GM21528 (cell line): ENCODE measurements around the gene SRPX.

ENCODE experiments used
- ATAC-seq: cut with Tn5 transposase; IDR thresholded peaks from one replicate; pipeline ENCODE4 v1.9.1; 2021; ENCODE audit warnings: mild to moderate bottlenecking, moderate library complexity; ENCODE audit not compliant: unreplicated experiment, low FRiP score

Gene SRPX, protein sequence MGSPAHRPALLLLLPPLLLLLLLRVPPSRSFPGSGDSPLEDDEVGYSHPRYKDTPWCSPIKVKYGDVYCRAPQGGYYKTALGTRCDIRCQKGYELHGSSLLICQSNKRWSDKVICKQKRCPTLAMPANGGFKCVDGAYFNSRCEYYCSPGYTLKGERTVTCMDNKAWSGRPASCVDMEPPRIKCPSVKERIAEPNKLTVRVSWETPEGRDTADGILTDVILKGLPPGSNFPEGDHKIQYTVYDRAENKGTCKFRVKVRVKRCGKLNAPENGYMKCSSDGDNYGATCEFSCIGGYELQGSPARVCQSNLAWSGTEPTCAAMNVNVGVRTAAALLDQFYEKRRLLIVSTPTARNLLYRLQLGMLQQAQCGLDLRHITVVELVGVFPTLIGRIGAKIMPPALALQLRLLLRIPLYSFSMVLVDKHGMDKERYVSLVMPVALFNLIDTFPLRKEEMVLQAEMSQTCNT

DNA sequence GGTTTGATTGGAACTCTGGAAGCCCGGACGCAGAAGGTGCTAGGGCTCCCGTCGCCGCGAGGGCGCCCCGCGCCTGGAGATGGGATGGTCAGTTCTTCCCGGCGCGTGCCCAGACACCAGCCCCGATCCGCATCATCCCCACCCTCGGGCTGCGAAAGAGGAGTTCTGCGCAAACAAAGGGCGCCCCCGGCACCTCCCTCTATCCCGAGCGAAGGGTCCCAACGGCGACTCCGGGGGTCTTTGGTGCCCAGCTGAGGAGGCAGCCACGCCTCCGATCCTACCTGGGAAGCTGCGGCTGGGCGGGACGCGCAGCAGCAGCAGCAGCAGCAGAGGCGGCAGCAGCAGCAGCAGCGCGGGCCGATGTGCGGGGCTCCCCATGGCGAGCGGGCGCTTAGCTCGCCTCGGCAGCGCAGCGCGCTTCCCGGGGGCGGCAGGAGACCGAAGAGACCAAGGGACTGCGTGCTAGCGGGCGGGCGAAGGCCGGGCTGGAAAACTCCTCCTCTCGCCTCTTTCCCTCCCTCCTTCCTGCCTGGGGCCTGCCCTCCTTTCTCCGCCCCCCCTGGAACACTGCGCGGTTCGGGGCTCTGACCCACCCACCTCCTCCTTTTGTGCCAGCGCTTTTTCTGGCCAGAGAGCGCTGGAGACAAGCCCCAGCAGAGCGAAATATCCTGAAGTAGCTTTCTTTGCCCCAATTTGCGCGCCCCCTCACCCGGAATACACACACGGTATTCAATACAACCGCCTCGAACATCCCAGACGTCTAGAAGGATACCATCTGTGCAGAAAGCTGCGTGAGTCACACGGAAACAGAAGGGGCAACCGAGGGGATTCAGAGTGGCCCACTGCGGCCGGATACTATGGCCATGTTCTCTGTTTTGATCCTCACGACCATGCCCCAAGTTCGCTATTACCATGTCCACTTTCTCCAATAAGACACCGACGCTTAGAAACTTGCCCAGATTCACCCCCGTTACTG is at the start of gene SRPX:
Gene SRPX, minus strand, starts transcription at position 457 of the 976 bp plus-strand sequence. Its CDS starts 79 bp downstream, at position 378.
- ATAC-seq: no peak

DNA sequence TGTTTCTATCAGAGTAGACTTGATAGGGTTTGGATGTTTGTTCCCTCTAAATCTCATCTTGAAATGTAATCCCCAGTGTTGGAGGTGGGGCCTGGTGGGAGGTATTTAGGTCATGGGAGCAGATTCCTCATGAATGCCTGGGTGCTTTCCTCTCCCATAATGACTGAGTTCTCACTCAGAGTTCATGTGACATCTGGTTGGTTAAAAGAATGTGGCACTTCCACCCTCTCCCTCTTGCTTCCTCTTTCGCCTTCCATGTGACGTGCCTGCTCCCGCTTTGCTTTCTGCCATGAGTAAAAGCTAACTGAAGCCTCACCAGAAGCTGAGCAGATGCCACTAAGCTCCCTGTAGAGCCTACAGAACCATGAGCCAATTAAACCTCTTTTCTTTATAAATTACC is 47.3 kb upstream of the SRPX start:
- ATAC-seq: no peak

DNA sequence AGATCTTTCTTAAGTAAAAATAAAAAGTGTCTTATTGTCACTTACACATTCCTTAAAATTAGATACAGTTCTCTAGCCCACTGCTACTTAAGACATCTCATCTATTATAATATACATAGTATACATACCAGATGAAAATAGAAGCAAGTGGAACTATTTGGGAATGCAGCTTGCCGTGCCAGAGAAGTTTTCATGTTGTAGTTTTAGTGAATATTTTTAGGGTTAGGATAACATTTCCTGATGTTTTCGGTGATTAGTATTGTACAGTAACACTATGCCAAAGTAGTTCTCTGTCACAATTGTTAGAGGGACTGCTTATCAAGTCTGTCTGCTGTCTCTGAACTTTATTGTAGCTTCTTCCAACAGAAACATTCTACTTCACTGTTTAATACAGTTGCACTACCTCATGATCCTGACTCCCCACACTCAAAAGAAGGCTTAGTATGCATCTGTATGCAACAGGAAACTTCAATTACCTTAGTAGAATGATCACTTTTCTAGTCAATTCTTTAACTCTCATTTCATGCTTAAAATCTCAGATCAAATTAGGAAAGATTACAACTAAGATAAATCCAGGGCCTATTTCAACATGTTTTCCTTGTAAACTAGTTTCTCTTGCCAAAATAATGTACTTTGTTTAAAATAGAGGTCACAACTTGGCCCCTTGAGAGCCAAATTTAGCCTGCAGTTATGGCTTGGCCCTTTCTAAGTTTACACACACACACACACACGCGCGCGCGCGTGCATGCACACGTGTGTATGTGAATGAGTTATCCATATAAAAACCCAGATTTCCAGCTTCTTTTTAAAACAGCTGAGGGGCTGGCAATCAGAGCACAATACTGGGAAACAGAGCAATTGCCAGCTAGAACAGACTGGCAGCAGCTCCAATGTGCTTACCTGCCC is 42.3 kb upstream of the SRPX start:
- ATAC-seq: no peak

DNA sequence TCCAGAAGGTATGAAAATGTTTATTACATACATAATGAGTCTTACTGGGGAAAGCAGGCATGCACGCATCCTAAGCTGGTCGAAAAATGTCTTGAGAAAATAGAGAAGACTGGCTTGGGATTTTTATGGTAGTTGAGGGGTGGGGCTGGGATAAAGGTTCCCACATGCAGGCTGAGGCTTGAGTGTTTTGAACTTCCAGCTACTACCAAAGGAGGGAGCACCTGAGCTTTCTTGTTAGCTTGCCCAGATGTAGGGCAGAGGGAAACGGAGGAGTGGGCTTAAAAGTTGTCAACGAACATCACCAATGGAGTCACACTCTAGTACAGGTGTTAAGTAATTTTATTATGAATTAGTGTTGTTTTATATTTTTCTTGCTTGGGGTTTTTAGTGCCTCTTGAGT is 39.6 kb upstream of the SRPX start:
- ATAC-seq: no peak

DNA sequence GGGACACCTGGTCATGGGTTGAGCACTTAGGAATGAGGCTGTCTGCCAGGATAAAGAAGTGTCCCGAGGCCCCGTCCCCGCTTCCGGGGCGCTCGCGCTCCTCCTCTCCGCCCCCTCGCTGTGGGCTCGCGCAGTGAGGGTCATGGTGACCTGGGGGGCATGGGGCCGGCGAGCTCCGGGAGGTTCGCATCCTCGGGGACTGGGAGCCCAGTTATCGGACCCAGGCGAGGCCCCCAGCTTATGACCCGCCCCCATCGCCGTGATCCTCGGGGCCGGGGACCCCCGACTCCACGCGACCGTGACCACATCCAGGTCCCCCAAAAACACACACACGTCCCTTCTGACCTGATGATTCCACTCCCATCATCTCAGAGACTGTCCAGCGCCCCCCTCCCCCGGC is 35.3 kb upstream of the SRPX start:
- ATAC-seq: no peak

DNA sequence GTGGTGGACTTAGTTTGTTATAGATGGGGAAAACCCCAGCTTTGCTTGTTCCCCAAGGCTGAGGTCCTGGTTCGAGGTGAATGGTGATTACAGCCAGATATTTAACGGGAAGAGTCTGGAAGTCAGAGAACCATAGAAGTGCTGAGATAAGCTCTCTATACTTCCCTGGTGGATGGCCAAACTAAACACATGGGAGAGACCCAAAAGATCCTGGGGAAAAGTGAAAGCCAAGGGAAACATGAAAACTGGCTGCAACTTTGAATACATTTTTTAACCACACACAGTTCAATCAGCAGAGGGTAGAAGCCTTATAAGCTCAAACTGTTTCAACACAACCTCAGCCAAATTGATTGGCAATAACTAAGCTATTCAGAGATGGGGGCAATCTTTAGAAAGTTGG is 29.3 kb upstream of the SRPX start:
- ATAC-seq: no peak

DNA sequence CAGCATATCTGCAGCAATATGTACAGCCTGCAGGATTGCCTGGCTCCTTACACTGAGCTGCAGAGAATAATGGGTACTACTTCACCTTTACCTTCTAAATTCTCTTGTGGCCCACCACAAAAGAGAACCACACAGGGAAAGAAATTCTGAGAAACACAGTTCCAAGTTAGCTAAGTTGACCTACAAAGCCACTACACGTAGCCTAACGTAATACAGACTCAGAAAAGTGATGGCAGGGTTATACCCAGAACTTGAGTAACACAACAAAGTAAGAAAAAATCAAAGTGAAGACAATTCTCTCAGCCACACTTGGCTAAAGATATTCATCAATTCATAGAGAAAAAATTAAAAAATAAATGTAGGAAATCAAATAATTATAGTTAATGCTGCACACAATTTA is 26.4 kb upstream of the SRPX start:
- no peak for ATAC-seq

DNA sequence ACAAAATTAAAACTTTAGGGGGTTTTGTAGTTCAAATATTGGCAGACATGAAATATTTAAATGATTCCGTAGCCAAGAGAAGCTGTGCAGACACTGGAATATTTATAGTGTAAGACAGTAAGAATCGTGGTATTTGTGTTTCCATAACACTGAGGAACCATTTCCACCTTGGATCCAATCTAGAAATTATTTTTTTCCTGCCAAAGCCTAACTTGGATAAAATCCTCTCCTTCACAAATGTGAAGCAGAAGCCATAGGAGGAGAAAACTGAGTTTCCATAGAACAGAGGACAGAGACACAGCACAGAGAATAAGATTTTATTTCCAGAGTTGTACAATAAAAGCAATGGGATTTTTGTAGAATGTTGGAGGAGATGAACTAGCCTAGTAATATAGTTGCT is 19.9 kb upstream of the SRPX start:
- ATAC-seq: no peak

DNA sequence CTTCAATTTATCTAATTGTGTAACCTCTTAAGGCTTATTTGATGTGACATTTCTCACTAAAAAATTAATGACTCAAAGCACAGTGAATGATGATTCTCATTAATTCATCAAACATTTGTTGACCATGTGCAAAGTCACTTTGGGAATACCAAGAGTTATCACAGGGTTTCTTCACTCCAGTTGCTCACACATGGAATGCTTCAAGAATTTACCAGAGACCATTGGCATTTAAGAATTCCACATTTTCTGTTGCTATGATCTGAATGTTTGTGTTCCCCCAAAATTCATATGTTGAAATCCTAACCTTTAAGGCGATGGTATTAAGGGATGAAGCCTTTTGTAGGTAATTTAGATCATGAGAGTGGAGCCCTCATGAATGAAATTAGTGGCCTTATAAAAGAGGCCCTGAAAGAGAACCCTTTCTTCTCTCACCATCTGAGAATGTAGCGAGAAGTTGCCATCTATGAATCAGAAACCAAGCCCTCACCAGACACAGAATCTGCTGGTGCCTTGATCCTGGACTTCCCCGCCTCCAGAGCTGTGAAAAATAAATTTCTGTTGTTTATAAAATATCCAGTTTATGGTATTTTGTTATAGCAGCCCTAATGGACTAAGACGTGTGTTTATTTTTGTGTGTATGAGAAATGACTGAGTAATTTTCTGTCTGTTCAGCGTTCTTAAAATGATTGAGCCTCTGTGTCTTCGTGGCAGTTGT is 16.4 kb upstream of the SRPX start:
- ATAC-seq: no peak

DNA sequence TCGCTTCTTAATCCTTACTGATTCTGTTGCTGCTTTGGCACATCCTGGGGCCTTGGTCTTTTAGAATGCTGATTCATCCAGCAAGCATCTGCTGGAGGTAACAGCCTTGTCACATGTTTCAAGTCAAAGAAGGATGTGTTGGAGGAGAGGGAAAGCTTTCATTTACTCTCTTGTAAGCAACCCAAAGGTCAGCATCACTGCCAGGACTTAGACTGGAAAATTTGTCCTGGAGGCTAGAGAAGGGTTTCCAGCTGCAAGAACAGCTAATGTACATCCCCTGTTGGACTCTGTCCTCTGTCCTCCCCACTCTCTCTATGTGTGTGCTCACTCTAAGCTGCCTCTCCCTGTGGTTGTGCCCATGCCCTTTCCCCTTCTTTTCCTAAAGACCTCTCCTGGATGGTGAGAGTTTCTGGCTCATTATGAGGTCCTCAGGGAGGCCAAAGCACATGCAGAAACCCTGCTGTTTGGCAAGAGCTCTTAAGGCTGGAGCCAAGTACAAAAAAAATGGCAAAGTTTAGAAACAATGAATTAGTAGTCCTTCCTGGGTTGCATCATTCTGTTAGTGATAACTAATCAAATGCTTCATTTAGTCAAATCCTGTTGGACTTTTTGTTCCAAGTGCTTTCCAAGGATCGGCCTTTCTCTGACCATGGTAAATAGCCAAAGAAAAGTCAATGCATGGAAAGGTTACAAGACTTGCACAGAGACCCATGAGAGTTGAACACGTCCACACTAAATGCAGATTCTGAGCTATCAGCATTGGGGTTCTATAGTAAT is 13.4 kb upstream of the SRPX start:
- ATAC-seq: no peak

DNA sequence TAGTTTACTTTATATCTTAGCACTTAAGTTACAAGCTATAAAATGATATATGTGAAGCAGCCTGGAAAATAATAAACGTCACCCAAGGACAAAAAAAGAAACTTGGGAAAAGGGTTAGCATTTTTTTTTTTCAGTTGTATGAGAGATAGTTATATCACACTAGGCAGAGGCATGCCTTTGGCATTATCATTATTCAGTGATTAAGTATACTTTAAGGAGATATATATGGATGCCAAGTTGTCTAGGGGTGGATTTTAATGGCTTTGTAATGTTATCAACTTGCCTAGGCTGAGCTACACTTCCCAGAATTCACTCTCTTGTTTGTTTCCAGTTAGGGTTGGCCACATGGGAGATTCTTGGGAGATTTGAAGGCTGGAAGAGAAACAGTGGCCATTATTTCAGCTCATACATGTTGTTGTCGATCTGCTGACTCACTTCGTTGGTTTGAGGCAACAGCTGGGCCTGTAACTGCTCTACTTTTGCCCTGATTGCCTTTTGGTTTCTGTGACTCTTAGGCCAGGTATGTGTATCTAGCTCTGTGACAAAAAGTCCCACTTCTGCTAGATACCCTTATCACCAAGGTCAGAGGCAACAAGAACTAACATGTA is 11.5 kb upstream of the SRPX start:
- no peak for ATAC-seq

DNA sequence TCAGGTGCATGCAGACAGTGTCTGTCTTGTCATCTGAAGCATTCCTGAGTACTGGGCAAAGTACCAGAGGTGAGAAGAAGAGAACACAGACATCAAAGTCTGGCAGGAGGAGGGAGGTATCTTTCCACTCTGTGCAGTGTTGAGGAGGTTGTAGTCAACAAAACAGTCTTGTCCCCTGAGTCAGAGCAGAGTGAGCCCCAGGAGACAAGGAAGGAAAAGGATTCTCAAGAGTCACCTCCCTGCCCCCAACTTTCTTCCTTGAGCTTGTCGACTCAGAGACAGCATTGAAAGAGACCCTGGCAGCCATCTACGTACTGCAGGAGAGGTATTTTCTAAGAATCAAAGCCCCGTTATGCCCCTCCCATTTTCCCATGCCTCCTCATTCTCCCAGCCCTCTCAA is 4.4 kb upstream of the SRPX start:
- no peak for ATAC-seq

DNA sequence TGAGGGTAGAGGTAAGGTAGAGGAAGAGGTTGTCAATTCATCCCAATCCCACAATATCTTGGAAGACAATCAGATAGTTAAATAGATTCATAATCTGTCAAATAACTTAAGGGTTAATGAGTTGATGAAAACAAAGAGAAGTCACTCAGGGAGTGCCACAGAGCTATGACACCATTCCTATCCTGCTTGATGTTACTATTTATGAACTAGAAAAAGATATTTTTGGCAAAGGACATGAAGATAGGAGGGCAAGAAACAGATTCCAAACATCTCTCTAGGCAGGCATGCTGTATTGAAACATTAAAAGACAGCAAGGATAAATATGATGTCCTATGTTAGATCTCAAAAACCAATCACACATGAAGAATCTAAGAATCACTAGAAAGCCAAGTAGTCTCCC is 3.5 kb upstream of the SRPX start:
- ATAC-seq: no peak

DNA sequence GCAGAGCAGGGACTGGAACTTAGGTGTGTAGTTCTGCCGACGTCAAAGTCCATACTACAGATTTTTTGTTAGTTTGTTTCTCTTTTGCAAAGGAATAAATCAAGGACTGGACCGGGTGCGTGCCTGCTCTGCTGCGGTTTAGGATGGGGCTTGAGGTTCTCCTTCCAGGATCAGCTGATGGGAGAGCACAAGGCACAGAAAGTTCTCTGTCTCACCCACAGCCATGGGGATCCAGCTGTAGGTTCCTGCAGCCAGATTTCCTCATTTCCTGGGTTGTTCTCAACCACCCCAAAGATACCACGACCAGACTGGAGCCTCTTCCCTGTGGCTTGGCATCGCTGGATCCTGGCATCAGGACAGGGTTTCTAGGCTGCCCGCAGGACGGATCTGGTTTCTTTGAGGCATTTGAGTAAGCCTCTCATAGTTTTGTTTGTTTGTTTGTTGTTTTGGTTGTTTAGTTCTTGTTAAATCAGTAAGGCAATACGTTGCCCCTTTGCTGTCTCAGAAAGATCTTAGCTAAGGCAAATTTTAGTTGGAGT is 789 bp upstream of the SRPX start:
- no peak for ATAC-seq

DNA sequence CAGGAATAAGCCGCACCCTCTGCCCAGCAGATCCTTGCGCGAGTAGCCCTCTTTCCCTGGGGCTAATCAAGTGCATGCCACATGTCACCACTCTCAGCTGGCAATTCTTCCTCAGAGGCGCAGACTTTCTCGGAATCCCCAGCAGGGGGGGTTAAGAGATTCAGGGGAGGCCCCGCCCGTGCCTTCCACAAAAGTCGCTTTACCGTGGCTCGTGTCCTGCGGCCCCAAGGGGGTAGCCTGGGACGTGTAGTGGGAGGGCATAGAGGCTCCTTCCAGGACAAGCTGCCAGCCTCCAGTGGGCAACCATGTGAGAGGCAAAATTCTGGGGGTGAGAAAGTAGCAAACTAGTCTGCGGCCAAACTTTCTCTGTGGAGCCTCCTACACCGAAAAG is 652 bp downstream of the SRPX start:
- no peak for ATAC-seq

DNA sequence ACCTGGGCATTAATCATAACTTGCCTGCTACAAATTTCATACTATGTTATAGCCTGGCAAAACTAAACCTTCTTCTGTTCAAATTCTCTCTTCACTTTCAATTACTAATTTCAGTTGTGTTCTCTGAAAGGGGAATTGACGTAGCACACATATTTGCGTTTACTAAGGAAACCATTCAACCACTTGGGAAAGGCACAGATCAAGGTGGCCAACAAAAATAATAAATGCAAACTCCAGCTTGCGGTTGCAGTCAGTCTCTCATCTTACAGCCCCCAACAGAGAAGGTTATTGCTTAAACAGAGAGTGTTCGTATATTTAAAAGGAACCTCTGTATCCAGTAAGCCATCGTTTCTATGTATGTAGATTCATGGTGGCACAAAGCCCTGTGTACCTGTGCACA is 4.0 kb downstream of the SRPX start:
- no peak for ATAC-seq

DNA sequence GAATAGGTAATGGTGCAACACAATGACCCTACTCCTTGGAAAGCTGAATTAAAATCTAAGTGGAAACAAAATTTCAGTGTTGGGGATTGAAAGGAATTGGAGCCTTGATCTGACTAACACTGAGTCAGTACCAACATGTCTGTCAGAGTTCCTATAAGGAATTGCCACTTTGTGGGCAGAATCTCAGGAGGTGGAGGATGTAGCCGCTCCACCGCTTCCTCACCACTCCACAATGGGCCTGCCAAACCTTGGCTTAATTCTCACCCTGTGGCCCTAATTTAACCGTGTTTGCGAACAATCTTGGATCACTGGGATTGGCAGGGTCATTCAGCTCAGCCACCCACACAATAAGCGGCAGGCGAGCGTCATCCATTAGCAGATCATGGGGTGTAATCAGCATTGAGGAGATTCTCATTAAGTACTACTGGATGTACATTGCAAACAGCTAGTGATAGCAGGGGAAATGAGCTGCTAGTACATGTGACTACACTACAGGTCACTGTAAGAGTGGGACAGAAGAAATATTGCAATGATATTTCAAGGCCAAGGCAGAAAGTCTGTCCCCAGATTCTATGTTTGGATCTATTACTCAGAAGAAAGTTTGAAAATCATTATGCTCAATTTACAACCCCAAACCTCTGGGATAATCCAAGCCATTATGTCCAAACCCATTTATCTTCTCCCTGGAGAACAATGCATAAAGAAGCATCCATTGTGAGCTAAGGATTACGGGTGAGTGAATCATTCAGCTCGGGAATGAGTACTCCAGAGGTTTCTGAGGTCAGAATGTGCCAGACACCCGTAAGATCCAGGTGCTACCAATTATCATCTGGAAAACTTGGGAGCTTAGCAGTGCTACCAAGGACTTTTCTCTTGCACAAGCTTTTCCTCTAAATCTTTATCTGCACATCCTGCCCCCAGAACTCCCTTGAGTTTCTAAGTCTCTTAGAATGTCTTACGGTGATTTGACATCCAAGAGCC is 5.8 kb downstream of the SRPX start:
- no peak for ATAC-seq
